ENCODE measurements around the gene UPK3A.
A peak's percentile ranks its signal among the peaks of the same experiment; 100 is the strongest.
"Not testable (repeated sequence)": the region's sequence is repeated elsewhere in the genome, so short reads cannot be mapped to it uniquely, and the experiment has no call there.

UPK3A gene

GRCh38 chr22:45309422-45310227 is 24.9 kb downstream of the UPK3A start, which contains the start of gene FAM118A:
Gene FAM118A (plus strand): TSS chr22:45309934. CDS start chr22:45322380, 12,446 bp downstream.
- DNase-seq (ENCODE audit: low read depth in 2 of 2) = peak; percentile 92 to 96

- DNase-seq (ENCODE audit: low read depth in 2 of 2) = no peak
Observed at GRCh38 chr22:45310331-45310976, 25.7 kb downstream of the UPK3A start.

DNA sequence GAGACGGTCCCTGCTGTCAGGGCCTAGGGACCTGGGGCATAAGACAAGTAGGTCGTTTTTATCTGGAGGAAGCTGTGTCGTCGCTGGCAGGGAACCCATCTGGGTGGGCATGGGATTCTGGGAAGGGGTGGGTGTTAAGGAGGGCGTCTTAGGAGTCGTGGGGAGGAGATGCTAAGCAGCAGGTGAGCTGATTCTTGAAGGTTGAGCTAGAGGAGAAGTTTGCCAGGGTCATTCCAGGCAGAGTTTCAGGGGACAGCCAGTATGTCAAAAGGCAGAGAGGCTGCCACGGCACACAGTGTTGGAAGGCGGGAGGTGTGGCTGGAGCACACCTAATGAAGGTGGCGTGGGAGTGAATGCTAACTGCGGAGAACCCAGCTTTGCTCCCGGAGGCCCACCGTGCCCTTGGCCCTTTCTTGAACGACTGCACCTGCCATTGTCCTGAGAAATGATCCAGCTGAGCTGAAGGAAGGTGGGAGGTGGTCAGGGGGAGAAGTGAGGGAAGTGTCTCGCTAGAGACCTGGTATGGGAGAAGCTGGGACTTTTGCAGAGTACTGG is 26.3 kb downstream of the UPK3A start:
- DNase-seq (ENCODE audit: low read depth in 2 of 2) = no peak

DNA sequence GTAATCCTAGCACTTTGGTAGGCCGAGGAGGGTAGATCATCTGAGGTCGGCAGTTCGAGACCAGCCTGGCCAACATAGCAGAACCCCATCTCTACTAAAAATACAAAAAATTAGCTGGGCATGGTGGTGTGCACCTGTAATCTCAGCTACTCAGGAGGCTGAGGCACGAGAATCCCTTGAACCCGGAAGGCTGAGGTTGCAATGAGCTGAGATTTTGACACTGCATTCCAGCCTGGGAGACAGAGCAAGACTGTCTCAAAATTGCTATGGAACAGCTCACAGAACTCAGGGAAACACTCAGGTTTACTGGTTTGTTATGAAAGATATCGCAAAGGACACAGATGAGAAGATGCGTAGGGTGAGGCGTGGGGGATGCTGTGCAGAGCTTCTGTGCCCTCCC is 27.7 kb downstream of the UPK3A start:
- no peak for DNase-seq (ENCODE audit: low read depth in 2 of 2)

DNA sequence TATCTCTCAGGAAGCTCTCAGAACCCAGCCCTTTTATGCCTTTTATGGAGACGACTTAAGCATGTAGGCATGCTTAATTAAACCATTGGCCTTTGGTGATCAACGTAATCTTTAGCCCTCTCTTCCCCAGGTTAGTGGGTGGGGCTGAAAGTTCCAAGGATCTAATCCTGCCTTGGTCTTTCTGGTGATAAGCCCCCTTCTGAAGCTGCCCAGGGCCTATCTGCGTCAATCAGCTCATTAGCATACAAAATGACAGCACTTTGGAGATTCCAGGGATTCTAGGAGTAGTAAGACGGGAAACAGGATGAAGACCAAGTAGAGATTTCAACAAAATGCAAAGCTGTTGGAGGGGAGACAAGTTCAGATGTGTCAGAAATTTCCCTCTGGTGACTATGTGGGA is 28.1 kb downstream of the UPK3A start:
- DNase-seq (ENCODE audit: low read depth in 2 of 2) = no peak

- DNase-seq (ENCODE audit: low read depth in 2 of 2) = no peak
Observed at GRCh38 chr22:45314054-45314721, 29.4 kb downstream of the UPK3A start.

- no peak for DNase-seq (ENCODE audit: low read depth in 2 of 2)
Observed at GRCh38 chr22:45314786-45315185, 30.0 kb downstream of the UPK3A start.

- no peak for DNase-seq (ENCODE audit: low read depth in 2 of 2)
Observed at GRCh38 chr22:45316796-45317526, 32.2 kb downstream of the UPK3A start.

GRCh38 chr22:45317551-45318167 is 32.9 kb downstream of the UPK3A start:
- DNase-seq (ENCODE audit: low read depth in 2 of 2) = no peak

DNA sequence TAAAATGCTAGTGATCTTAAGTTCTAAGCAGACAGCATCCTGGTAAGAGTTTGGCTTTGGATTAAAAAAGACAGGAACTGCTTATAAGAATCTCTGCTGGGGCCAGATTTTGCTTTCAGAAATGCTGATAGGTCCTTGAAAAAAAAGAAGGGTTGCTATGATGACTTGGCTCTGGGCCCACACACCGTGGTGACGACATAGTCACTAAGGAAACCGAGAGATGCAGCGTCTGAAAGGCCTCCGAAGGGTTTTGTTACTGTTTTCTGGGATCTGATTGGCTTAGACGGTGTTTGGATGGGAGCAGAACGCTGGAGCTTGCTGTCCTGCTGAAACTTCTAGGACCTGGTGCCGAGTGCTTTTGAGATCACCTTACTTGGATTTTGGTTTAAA is 33.4 kb downstream of the UPK3A start:
- DNase-seq (ENCODE audit: low read depth in 2 of 2) = peak; percentile 56 to 77

DNA sequence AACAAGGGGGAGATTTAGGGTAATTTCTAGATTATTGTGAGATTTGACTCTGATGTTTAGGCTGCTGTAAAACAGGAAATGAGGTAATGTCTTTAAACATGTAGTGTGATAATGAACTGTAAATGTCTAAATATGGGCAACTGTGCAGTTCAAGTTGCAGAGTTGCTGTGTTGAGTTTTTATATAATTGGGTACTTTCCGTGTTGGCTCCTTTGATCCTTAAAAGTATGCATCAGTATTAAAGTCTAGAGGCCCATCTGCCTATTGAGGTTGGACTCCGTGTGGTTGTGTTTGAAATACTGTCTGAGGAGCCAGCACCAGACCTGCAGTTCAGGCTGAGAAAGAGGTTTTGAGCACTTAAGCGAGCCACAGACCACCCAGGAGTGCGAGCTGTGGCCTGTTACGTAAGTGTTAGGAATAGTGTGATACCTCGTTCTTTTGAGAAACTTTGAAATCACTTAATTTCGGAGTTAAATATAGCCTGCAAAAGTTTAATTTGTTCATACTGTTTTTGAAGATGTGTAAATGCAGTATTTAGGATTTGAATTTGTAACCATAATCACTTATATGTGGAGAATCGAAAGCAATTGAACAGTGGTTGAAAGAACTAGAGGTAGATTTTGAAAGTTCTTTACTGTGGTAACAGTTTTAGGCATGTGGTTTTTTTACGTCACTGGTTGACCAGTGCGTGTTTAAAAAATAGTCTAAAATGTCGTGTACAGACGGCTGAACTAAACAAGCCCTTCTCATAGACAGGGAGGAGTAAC is 34.0 kb downstream of the UPK3A start:
- DNase-seq (ENCODE audit: low read depth in 2 of 2) = peak in 1 of 2 donors; percentile 13

- no peak for DNase-seq (ENCODE audit: low read depth in 2 of 2)
Observed at GRCh38 chr22:45319324-45319685, 34.6 kb downstream of the UPK3A start.

GRCh38 chr22:45320357-45320976 is 35.7 kb downstream of the UPK3A start:
- DNase-seq (ENCODE audit: low read depth in 2 of 2) = no peak

DNA sequence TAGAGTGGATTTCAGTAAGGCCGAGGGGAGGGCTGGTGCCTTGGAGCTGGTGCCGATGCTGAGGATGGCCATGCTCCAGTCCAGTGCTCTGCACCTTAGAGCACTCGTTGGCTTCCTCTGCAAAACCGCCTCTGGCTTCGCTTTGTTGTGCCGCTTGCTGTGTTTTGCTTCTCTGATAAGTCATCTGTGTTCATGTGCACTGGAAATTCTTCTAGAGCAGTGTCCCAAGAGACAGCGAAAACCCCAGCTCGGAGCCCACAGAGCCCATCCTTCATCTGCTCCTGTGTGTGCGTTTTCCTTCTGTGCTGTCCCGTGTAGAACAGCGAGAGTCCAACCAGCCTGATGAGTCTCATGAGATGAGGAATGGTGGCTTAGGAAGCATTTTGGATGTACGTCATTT is 37.1 kb downstream of the UPK3A start:
- no peak for DNase-seq (ENCODE audit: low read depth in 2 of 2)

- DNase-seq (ENCODE audit: low read depth in 2 of 2) = no peak
Observed at GRCh38 chr22:45322873-45323525, 38.2 kb downstream of the UPK3A start.

DNA sequence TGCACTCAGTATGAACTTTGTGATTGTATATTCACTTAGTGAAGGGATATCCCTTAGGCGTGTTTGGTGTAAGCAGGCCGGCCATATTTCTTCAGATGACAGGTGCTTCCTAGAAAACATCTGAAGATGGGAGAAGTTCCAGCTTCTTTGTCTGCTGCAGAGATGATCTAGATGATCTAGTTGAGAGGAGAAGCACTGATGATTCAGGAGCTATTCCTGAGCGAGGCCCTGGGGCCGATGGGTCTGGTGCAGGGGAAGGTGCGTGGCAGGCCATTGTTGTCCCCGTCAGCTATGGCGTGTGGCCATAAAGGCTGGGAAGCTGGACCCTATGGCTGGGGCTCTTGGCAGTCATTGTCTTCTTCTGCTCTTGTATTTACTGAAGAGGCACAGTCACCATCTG is 38.9 kb downstream of the UPK3A start:
- DNase-seq (ENCODE audit: low read depth in 2 of 2) = no peak

DNA sequence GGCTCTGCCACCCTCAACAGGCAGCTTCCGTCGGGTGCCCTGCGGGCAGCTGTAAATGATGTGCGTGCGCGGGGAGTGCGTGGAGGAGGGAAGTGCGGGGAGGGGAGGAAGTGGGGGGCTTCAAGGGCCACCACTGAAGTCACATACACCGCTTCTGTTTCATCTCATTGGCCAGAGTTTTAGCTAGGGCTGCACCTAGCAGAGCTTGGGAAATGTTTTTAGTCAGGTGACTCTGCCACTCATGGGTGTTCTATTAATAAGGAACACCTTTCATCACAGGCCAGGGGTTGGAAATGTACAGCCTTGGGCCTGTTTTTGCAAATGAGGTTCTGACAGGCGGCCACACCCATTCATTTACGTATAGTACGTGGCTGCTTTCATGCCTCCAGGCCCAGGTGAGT is 39.6 kb downstream of the UPK3A start:
- no peak for DNase-seq (ENCODE audit: low read depth in 2 of 2)

- not testable (repeated sequence) for DNase-seq (ENCODE audit: low read depth in 2 of 2)
Observed at GRCh38 chr22:45328261-45328660, 43.5 kb downstream of the UPK3A start.

GRCh38 chr22:45328822-45329529 is 44.2 kb downstream of the UPK3A start:
- DNase-seq (ENCODE audit: low read depth in 2 of 2) = no peak
